ENCODE results near the gene NOX5. TPM values are rescaled to one million over a fixed set of nuclear protein-coding genes. Genes with fewer than 3 reads are reported as not detected.

The NOX5 gene
- polyA plus RNA-seq, 1 donor from 2014 or later: not detected

DNA sequence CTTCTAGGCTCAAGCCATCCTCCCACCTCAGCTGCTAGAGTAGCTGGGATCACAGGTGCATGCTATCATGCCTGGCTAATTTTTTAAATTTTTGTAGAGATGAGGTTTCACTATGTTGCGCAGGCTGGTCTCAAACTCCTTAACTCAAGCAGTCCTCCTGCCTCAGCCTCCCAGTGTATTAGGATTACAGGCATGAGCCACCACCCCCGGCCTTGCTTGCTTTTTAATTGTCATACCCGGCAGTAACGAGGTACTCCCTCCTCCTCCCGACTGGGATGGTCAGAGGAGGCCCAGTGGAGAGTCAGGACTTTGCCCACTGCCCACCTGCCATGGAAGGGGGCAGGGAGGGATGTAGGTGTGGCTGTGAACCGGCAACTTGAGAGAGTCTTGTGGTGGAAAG, 4.5 kb downstream of the NOX5 start:
- H3K36me3 ChIP-seq (ENCODE audit: insufficient read depth, low read length): no peaks in the 10 kb centered on the region
- no peak overlapping the region for H3K4me3 ChIP-seq (ENCODE audit: low read length)
- H3K9ac ChIP-seq (ENCODE audit: low read length): no peak overlapping the region
- H3F3A ChIP-seq (ENCODE audit: insufficient read depth, low read length, poor library complexity, severe bottlenecking): no peaks in the 10 kb centered on the region
- H2AFZ ChIP-seq (ENCODE audit: low read depth, low read length): no peak overlapping the region
- no peaks in the 10 kb centered on the region for H3K79me2 ChIP-seq (replicated peaks; ENCODE audit: insufficient read depth, low read length)
- TF ChIP-seq, protein P1, sequence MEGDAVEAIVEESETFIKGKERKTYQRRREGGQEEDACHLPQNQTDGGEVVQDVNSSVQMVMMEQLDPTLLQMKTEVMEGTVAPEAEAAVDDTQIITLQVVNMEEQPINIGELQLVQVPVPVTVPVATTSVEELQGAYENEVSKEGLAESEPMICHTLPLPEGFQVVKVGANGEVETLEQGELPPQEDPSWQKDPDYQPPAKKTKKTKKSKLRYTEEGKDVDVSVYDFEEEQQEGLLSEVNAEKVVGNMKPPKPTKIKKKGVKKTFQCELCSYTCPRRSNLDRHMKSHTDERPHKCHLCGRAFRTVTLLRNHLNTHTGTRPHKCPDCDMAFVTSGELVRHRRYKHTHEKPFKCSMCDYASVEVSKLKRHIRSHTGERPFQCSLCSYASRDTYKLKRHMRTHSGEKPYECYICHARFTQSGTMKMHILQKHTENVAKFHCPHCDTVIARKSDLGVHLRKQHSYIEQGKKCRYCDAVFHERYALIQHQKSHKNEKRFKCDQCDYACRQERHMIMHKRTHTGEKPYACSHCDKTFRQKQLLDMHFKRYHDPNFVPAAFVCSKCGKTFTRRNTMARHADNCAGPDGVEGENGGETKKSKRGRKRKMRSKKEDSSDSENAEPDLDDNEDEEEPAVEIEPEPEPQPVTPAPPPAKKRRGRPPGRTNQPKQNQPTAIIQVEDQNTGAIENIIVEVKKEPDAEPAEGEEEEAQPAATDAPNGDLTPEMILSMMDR (IDR thresholded peaks at IDR 0.05; ENCODE audit: poor library complexity, severe bottlenecking): no peak
- no peak for TF ChIP-seq POLR2AphosphoS5 (IDR thresholded peaks at IDR 0.05)
- no peak for TF ChIP-seq MXI1 (conservative IDR thresholded peaks at IDR 0.05; ENCODE audit: poor library complexity, severe bottlenecking)
- no peak for TF ChIP-seq SMC3 (conservative IDR thresholded peaks at IDR 0.05; ENCODE audit: poor library complexity)
- no peak for TF ChIP-seq EZH2 (IDR thresholded peaks at IDR 0.05; ENCODE audit: borderline replicate concordance, insufficient read depth, low read length, poor library complexity, severe bottlenecking)
- no peak for TF ChIP-seq TAF1 (IDR thresholded peaks at IDR 0.05; ENCODE audit: low read depth)
- TF ChIP-seq, protein P2, sequence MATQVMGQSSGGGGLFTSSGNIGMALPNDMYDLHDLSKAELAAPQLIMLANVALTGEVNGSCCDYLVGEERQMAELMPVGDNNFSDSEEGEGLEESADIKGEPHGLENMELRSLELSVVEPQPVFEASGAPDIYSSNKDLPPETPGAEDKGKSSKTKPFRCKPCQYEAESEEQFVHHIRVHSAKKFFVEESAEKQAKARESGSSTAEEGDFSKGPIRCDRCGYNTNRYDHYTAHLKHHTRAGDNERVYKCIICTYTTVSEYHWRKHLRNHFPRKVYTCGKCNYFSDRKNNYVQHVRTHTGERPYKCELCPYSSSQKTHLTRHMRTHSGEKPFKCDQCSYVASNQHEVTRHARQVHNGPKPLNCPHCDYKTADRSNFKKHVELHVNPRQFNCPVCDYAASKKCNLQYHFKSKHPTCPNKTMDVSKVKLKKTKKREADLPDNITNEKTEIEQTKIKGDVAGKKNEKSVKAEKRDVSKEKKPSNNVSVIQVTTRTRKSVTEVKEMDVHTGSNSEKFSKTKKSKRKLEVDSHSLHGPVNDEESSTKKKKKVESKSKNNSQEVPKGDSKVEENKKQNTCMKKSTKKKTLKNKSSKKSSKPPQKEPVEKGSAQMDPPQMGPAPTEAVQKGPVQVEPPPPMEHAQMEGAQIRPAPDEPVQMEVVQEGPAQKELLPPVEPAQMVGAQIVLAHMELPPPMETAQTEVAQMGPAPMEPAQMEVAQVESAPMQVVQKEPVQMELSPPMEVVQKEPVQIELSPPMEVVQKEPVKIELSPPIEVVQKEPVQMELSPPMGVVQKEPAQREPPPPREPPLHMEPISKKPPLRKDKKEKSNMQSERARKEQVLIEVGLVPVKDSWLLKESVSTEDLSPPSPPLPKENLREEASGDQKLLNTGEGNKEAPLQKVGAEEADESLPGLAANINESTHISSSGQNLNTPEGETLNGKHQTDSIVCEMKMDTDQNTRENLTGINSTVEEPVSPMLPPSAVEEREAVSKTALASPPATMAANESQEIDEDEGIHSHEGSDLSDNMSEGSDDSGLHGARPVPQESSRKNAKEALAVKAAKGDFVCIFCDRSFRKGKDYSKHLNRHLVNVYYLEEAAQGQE (IDR thresholded peaks at IDR 0.05; ENCODE audit: borderline replicate concordance): no peak
- no peak for TF ChIP-seq RAD21 (conservative IDR thresholded peaks at IDR 0.05)
- TF ChIP-seq EP300 (conservative IDR thresholded peaks at IDR 0.05; ENCODE audit: poor library complexity, severe bottlenecking): no peak
- H3K4me2 ChIP-seq (ENCODE audit: low read length): no peak overlapping the region
- no peaks in the 10 kb centered on the region for H3K9me2 ChIP-seq (ENCODE audit: insufficient read depth, low read length)
- no peaks in the 10 kb centered on the region for H3K27me3 ChIP-seq (ENCODE audit: insufficient read depth, low read depth, low read length)
- no peaks in the 10 kb centered on the region for H4K20me1 ChIP-seq (ENCODE audit: insufficient read depth)
- no peak overlapping the region for H3K27ac ChIP-seq (ENCODE audit: low read length)
- H3K9me3 ChIP-seq (ENCODE audit: low read length): no peaks in the 10 kb centered on the region

DNA sequence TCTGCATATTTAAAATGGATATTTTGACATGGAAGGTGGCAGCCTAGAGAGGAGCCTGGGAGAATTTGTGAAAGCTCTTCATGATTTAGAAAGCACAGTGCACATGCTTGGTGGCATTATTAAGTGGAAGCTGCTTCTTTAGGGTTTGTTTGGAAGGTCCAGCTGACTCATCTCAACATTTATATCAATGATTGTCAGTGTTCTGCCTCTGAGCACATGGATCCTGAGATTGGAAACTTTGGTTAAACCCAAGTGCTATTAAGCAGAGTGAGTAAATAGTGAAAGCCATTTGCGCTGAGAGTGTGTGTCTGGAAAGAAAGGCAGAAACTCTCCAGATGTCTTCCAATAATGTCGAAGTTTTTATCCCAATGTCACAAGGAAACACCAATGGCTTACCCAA, 7.4 kb downstream of the NOX5 start:
- TF ChIP-seq POLR2AphosphoS5 (IDR thresholded peaks at IDR 0.05) (no peak), EP300 (conservative IDR thresholded peaks at IDR 0.05; ENCODE audit: poor library complexity, severe bottlenecking) (no peak), SMC3 (conservative IDR thresholded peaks at IDR 0.05; ENCODE audit: poor library complexity) (no peak)
- TF ChIP-seq, protein P2 (IDR thresholded peaks at IDR 0.05; ENCODE audit: borderline replicate concordance): no peak
- no peaks in the 10 kb centered on the region for H3K9me2 ChIP-seq (ENCODE audit: insufficient read depth, low read length)
- no peak overlapping the region for H3K27ac ChIP-seq (ENCODE audit: low read length)
- no peak overlapping the region for H2AFZ ChIP-seq (ENCODE audit: low read depth, low read length)
- H3K9me3 ChIP-seq (ENCODE audit: low read length): no peaks in the 10 kb centered on the region
- no peak overlapping the region for H3K9ac ChIP-seq (ENCODE audit: low read length)
- H3K36me3 ChIP-seq (ENCODE audit: insufficient read depth, low read length): no peaks in the 10 kb centered on the region
- no peaks in the 10 kb centered on the region for H3K79me2 ChIP-seq (replicated peaks; ENCODE audit: insufficient read depth, low read length)
- H3K27me3 ChIP-seq (ENCODE audit: insufficient read depth, low read depth, low read length): no peaks in the 10 kb centered on the region
- H4K20me1 ChIP-seq (ENCODE audit: insufficient read depth): no peaks in the 10 kb centered on the region
- H3F3A ChIP-seq (ENCODE audit: insufficient read depth, low read length, poor library complexity, severe bottlenecking): no peaks in the 10 kb centered on the region
- H3K4me3 ChIP-seq (ENCODE audit: low read length): no peak overlapping the region
- H3K4me2 ChIP-seq (ENCODE audit: low read length): no peak overlapping the region
